Ectodermal cell (in vitro differentiated cells): ENCODE data around the gene TMEM92.

ENCODE experiments used
- H3K27ac ChIP-seq: 2 replicates; pipeline ENCODE4 v1.7.0; 2013; ENCODE audit warnings: mild to moderate bottlenecking, low read depth, low read length; ENCODE audit not compliant: insufficient read depth, poor library complexity, severe bottlenecking
- H3K27me3 ChIP-seq: 2 replicates; pipeline ENCODE4 v1.7.0; 2013; ENCODE audit warnings: mild to moderate bottlenecking, low read length; ENCODE audit not compliant: insufficient read depth, control insufficient read depth, poor library complexity, severe bottlenecking
- H3K36me3 ChIP-seq: one replicate; pipeline ENCODE4 v1.7.0; 2013; ENCODE audit warnings: low read length; ENCODE audit not compliant: control insufficient read depth, insufficient read depth
- H3K4me1 ChIP-seq: one replicate; pipeline ENCODE4 v1.7.0; 2013; ENCODE audit warnings: low read length; ENCODE audit not compliant: control insufficient read depth, insufficient read depth
- H3K4me3 ChIP-seq: 2 replicates; pipeline ENCODE4 v1.7.0; 2013; ENCODE audit warnings: low read depth, low read length, control low read depth; ENCODE audit not compliant: insufficient read depth
- H3K9me3 ChIP-seq: 2 replicates; pipeline ENCODE4 v1.7.0; 2013; ENCODE audit warnings: mild to moderate bottlenecking, low read length, moderate library complexity; ENCODE audit not compliant: control insufficient read depth
- WGBS, 2 experiments: methylation state at CpG; one replicate each; pipeline ENCODE4 v1.1.7; 2013; ENCODE audit warnings: missing lambda C conversion rate in 2 of 2; 5-methylcytosine and 5-hydroxymethylcytosine counted together

The TMEM92 gene

GRCh38 chr17:50262001-50262794, 12.1 kb upstream of the TMEM92 start:
- no peaks in the 10 kb centered on the region for H3K36me3 ChIP-seq
- 88 to 89% methylated on average over 14 of the region's 14 CpGs for WGBS, 2 experiments
- no peaks in the 10 kb centered on the region for H3K9me3 ChIP-seq
- no peaks in the 10 kb centered on the region for H3K27me3 ChIP-seq
- no peak overlapping the region for H3K27ac ChIP-seq
- peaks cover 41% of the 10 kb centered on the region for H3K4me1 ChIP-seq
- no peak overlapping the region for H3K4me3 ChIP-seq

DNA sequence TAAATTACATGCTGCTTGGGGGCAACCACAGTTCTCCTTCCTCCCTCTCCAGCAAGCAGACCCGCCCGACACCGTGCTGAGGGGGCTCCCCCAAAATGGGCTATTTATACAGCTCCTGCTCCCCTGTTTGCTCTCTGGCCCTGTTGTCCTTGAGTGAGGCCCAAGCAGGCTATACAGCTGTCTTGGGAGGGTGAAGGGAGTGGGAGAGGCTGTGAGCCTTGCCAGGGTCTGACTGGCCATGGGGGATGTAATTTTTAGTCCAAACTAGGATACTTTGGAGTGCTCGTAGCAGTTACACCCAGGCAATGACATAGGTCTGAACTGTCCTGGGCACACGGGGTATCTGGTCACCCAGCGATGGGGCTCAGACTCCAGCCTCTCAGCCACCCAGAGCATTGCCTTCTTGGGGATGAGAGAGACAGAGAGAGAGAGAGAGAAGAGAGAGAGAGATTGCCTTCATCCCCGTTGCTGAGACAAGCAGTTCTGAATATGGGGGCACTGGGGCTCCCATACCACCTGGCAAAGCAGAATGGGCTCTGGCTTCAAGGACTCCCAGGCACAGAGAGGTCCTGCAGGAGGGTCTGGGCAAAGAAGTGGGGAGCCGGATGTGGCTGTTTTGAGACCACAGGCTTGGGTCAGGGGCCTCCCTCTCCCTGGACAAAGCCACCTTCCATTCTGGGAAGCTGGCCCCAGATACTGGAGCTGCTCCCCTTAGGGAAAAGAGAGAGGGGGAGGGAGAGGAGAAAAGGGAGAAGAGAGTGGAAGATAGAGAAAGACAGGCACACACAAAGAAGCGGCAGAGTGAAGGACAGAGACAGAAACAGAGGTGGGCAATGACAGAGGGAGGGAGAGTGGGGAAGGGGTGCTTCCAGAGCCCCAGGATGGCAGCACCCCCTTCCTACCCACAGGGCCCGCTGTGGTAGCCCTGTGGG, 10.7 kb upstream of the TMEM92 start:
- H3K4me3 ChIP-seq: no peak overlapping the region
- WGBS, 2 experiments: 70 to 75% methylated on average over 10 of the region's 10 CpGs
- no peaks in the 10 kb centered on the region for H3K9me3 ChIP-seq
- no peaks in the 10 kb centered on the region for H3K36me3 ChIP-seq
- no peak overlapping the region for H3K27ac ChIP-seq
- no peaks in the 10 kb centered on the region for H3K27me3 ChIP-seq
- H3K4me1 ChIP-seq: peaks cover 38% of the 10 kb centered on the region

- Histone ChIP-seq H3K27me3 (no peaks in the 10 kb centered on the region), H3K36me3 (no peaks in the 10 kb centered on the region), H3K27ac (no peak overlapping the region), H3K4me1 (peaks cover 38% of the 10 kb centered on the region), H3K4me3 (no peak overlapping the region), H3K9me3 (no peaks in the 10 kb centered on the region)
- WGBS, 2 experiments: 33 to 37% methylated on average over 23 of the region's 23 CpGs
Observed at GRCh38 chr17:50264263-50265113, 9.8 kb upstream of the TMEM92 start.

DNA sequence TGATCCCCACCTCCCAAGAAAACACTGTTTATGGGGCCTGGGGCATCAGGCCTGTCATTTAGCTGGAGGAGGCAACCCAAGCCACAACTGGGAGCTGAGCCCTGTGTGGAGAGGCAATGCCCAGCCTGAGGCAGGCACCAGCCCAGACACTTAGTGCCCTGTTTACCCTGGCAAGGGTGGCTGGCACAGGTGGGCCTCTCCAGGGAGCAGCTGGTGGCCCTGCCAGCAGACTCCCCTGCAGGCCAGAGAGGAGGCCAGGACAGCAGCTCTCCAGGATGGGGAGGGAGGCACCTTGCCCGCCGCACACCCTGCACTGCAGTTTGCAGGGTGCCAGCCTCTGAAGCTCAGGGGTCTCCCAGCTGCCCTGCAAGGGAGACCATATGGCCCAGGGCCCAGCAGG, 9.1 kb upstream of the TMEM92 start:
- H3K4me3 ChIP-seq: no peak overlapping the region
- WGBS, 2 experiments: 91 to 92% methylated on average over 2 of the region's 2 CpGs
- peaks cover 34% of the 10 kb centered on the region for H3K4me1 ChIP-seq
- no peak overlapping the region for H3K27ac ChIP-seq
- H3K27me3 ChIP-seq: no peaks in the 10 kb centered on the region
- H3K9me3 ChIP-seq: no peaks in the 10 kb centered on the region
- no peaks in the 10 kb centered on the region for H3K36me3 ChIP-seq

GRCh38 chr17:50265690-50266315, 8.5 kb upstream of the TMEM92 start:
- no peaks in the 10 kb centered on the region for H3K36me3 ChIP-seq
- H3K27ac ChIP-seq: no peak overlapping the region
- WGBS, 2 experiments: 90 to 91% methylated on average over 10 of the region's 10 CpGs
- peaks cover 40% of the 10 kb centered on the region for H3K4me1 ChIP-seq
- H3K4me3 ChIP-seq: no peak overlapping the region
- H3K27me3 ChIP-seq: no peaks in the 10 kb centered on the region
- H3K9me3 ChIP-seq: no peaks in the 10 kb centered on the region

GRCh38 chr17:50266384-50267073, 7.7 kb upstream of the TMEM92 start:
- no peaks in the 10 kb centered on the region for H3K27me3 ChIP-seq
- H3K36me3 ChIP-seq: no peaks in the 10 kb centered on the region
- no peak overlapping the region for H3K4me3 ChIP-seq
- WGBS, 2 experiments: 82 to 83% methylated on average over 13 of the region's 13 CpGs
- no peak overlapping the region for H3K27ac ChIP-seq
- H3K4me1 ChIP-seq: peaks cover 43% of the 10 kb centered on the region
- no peaks in the 10 kb centered on the region for H3K9me3 ChIP-seq

DNA sequence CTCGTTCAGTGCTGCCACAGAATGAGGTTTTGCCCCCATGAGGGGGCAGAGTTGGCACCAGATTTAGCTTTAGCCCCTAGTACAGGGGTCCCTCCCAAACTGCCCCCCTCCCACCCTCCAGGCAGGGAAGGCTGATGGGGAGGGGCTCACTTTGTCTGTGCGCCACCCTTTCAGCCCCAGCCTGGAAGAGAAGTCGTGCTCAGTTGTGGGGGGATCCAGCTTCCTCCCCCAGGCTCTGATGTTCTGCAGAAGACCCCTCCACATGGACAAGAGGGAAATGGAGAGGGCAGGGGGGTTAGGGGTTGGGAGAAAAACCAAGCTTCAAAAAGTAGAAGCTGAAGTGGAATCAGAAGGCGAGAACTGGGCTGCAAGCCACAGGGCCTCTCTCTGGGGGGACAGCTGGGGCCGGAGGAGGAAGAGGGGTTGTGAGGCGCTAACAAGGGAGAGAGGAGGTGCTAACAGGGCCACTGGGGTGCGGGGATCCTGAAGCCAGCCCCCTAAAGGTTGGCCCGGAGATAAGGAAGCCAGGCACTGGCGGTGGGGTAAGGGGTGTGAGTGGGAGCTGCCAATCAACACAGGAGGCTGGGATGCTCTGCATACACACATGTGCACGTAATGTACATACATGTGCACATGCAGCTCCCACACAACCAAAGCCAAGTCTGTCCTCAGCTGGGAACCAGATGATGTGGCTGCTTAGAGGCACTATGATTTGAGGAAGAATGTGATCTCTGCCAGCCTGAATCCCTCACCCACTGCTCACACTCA, 7.0 kb upstream of the TMEM92 start:
- H3K9me3 ChIP-seq: no peaks in the 10 kb centered on the region
- no peak overlapping the region for H3K27ac ChIP-seq
- no peaks in the 10 kb centered on the region for H3K36me3 ChIP-seq
- H3K4me3 ChIP-seq: no peak overlapping the region
- H3K27me3 ChIP-seq: peaks cover 6% of the 10 kb centered on the region
- H3K4me1 ChIP-seq: peaks cover 47% of the 10 kb centered on the region
- WGBS, 2 experiments: 88 to 90% methylated on average over 10 of the region's 10 CpGs

DNA sequence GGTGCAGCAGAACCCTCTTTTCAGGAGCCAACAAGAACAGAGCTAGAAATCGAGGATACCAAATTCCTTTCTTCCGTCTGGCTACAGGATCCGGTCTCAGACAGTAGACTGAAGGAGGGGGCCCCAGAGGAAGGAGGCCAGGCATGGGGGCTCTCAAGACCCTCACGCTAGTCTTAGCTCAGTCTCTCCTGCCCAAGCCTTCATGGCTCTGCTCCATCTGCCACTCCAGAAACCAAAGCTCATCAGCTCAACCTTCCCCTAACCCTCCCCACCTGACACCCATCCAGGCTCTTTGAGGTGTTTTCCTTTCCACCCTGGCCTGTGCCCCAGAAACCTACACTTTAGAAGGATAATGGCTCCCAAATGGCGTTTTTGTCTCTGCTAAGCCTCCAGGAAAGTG, 6.2 kb upstream of the TMEM92 start:
- 89 to 92% methylated on average over 5 of the region's 5 CpGs for WGBS, 2 experiments
- H3K27me3 ChIP-seq: peaks cover 13% of the 10 kb centered on the region
- H3K36me3 ChIP-seq: no peaks in the 10 kb centered on the region
- no peak overlapping the region for H3K27ac ChIP-seq
- no peaks in the 10 kb centered on the region for H3K9me3 ChIP-seq
- H3K4me3 ChIP-seq: no peak overlapping the region
- H3K4me1 ChIP-seq: peaks cover 52% of the 10 kb centered on the region
